Measurements from ENCODE around the gene PKN2.

PKN2 gene

DNA sequence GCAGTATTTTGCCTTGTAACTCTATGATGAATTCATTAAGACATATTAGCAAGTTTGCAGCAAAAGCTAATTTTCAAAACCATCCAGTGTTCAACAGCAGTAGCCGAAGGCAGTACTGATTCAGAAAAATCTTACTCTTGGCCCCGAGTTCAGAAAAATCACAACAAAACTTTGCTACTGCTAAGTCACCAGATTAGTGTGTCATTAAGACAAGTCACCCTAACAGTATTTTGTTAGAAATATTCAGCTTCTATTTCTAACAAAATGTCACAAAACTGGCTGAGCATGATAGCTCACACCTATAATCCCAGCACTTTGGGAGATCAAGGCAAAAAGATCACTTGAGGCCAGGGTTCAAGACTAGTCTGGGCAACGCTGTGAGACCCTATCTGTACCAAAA, 199.1 kb downstream of the PKN2 start:
- DNase-seq (ENCODE audit: low read depth), result no peak

Measured in activated T-cell treated with anti-CD3 and anti-CD28 coated beads for 1 hour (primary cell).